Adrenal gland (tissue), 12 donors: ENCODE data around the gene GPR171. TPM values are rescaled to one million over a fixed set of nuclear protein-coding genes. Genes with fewer than 3 reads are reported as not detected.

Source experiments
- DNase-seq, 7 donors: peaks; one replicate each; pipeline ENCODE4 v3.0.0-alpha.2; 2019 to 2020
- H3K27ac ChIP-seq, 5 donors: fragments of 200-600 bp; sonication (generic) in 4 of 5; 1 replicate in 3 of 5; 2 replicates in 2 of 5; pipeline versions ENCODE4 v1.5.1 to v1.8.0; 2016 to 2020; ENCODE audit warnings: mild to moderate bottlenecking in 1 of 5
- H3K27me3 ChIP-seq: fragments of 200-600 bp; 2 replicates; pipeline ENCODE4 v1.8.0; 2021
- H3K36me3 ChIP-seq, 2 donors: fragments of 200-600 bp; replicated peaks in 1 of 2; 1 replicate in 1 of 2; 2 replicates in 1 of 2; pipeline versions ENCODE4 v1.5.1 to v1.8.0; 2018 to 2022
- H3K4me1 ChIP-seq, 2 donors: fragments of 200-600 bp; replicated peaks in 1 of 2; 1 replicate in 1 of 2; 2 replicates in 1 of 2; pipeline versions ENCODE4 v1.5.1 to v1.8.0; 2018 to 2021
- H3K4me3 ChIP-seq, 4 donors: fragments of 200-600 bp; sonication (generic) in 3 of 4; one replicate each; pipeline ENCODE4 v1.5.1; 2016 to 2018
- H3K9me3 ChIP-seq, 3 donors: fragments of 200-600 bp; sonication (generic) in 1 of 3; replicated peaks in 1 of 3; 1 replicate in 2 of 3; 2 replicates in 1 of 3; pipeline versions ENCODE4 v1.5.1 to v1.8.0; 2016 to 2021
- POLR2A ChIP-seq, 2 donors: fragments of 450-650 bp; IDR thresholded peaks; one replicate each; pipeline ENCODE4 v1.6.1; 2017; ENCODE audit warnings: antibody characterized with exemption in 2 of 2, mild to moderate bottlenecking in 2 of 2, moderate library complexity in 1 of 2
- WGBS, 4 donors: extraction: QIAGEN DNeasy Blood & Tissue Kit in 2 of 4; methylation state at CpG; one replicate each; pipeline versions ENCODE4 v1.1.5 to v1.1.7; 2013 to 2017; 5-methylcytosine and 5-hydroxymethylcytosine counted together
- intact Hi-C, 2 donors: fragments of 100-400 bp; cut with DNase I; formaldehyde crosslinking; loops; one replicate each; pipeline versions ENCODE4 v1.14.1 to v1.15.0; 2022 to 2023
- polyA plus RNA-seq, 3 donors: library from polyadenylated mRNA; stranded (reverse); fragments of 200-250 nt in 2 of 3; fragments of 350-450 nt in 1 of 3; fragmentation: Illumina TruSeq in 1 of 3; extraction: RNeasy Lipid Tissue Mini Kit (QIAGEN cat#74804) in 1 of 3; gene quantifications; one replicate each; pipeline ENCODE4 v1.2.3, GENCODE V29; 2013 to 2014
- total RNA-seq, 9 donors: library from RNA; depleted of rRNA in 4 of 9; stranded (reverse); fragments of >200 nt in 4 of 9; fragments of 120-200 nt in 1 of 9; fragmentation: NEBNext Ultra II Directional in 1 of 9; extraction: Animal tissue kit (Norgen Biotek cat#: 25700) in 1 of 9; gene quantifications; one replicate each; pipeline versions ENCODE4 v1.1.0 to v1.2.4, GENCODE V29; 2013 to 2023
- TF ChIP-seq, protein P1 (sequence below), 6 experiments: fragments of 450-650 bp in 4 of 6; fragments of 200-600 bp in 2 of 6; sonication (generic) in 1 of 6; IDR thresholded peaks; 1 replicate in 5 of 6; 2 replicates in 1 of 6; pipeline versions ENCODE4 v1.5.1 to v1.8.0; 2016 to 2021; ENCODE audit warnings: antibody characterized with exemption in 6 of 6, mild to moderate bottlenecking in 2 of 6, moderate library complexity in 1 of 6
- donor health status: healthy with polysubstance abuse.
- donor health status: Bipolar disorder and iron deficiency.
- donor health status: DM: yes; HTN: yes; CAD: no.
- donor health status: DM: no; HTN: no; CAD: no.
- donor health status: DM: no; HTN: no; CAD: no.
- donor health status: DM: yes; HTN: yes; CAD: no.

GPR171 gene
- total and polyA plus RNA-seq, 12 donors, result 0.06 to 2.0 (median 0.49) TPM; not detected in 2

GRCh38 chr3:151183265-151183671, 19.7 kb downstream of the GPR171 start:
- Histone ChIP-seq H3K4me3 (no peak overlapping the region), H3K27ac (no peak overlapping the region), H3K36me3 (no peaks in the 10 kb centered on the region), H3K4me1 (no peaks in the 10 kb centered on the region), H3K27me3 (no peaks in the 10 kb centered on the region), H3K9me3 (no peaks in the 10 kb centered on the region)
- TF ChIP-seq, protein P1, sequence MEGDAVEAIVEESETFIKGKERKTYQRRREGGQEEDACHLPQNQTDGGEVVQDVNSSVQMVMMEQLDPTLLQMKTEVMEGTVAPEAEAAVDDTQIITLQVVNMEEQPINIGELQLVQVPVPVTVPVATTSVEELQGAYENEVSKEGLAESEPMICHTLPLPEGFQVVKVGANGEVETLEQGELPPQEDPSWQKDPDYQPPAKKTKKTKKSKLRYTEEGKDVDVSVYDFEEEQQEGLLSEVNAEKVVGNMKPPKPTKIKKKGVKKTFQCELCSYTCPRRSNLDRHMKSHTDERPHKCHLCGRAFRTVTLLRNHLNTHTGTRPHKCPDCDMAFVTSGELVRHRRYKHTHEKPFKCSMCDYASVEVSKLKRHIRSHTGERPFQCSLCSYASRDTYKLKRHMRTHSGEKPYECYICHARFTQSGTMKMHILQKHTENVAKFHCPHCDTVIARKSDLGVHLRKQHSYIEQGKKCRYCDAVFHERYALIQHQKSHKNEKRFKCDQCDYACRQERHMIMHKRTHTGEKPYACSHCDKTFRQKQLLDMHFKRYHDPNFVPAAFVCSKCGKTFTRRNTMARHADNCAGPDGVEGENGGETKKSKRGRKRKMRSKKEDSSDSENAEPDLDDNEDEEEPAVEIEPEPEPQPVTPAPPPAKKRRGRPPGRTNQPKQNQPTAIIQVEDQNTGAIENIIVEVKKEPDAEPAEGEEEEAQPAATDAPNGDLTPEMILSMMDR (IDR thresholded peaks at IDR 0.05), result no peak
- intact Hi-C loops, result no loop called here
- no peak for DNase-seq
- WGBS, 4 donors, result 79 to 86% (median 81%) methylated on average over 5 of the region's 5 CpGs

DNA sequence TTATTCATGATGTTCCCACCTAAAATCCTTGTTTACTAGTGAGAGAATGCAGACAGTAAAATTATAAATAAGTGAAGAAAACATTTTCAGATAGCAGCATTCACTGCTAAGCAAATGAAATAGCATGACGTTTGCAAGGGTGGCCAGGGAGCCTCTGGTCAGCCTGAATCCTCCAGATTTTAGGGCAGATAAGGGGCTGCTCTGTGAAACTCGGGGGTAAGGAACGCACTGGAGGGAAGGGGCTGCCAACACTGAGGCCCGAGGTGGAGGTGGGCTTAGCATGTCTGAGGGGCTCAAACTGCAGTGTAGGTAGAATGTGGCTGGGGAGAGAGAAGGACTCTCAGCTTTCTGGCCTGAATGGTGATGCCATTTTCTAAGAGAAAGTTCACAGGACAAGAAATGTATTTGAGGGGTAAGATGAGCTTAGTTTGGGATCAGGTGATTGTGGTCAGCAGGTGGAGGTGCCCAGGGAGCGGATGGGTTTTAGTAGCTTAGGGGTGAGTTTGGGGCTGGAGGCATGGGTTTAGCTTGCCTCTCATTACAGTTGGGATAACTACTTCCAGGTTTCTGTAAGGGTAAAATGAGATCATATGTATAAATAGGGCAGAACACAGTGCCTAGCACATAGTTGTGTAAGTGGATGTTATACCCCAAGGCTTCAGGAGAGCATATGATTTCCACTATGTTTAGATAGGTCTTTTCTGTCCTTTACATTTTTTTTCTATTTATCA, 20.5 kb downstream of the GPR171 start:
- Histone ChIP-seq H3K4me3 (no peak overlapping the region), H3K36me3 (no peaks in the 10 kb centered on the region), H3K4me1 (no peaks in the 10 kb centered on the region), H3K27me3 (no peaks in the 10 kb centered on the region), H3K27ac (no peak overlapping the region), H3K9me3 (no peaks in the 10 kb centered on the region)
- 66 to 87% (median 78%) methylated on average over 5 of the region's 5 CpGs for WGBS, 4 donors
- TF ChIP-seq POLR2A (IDR thresholded peaks at IDR 0.05), result no peak
- TF ChIP-seq, protein P1 (IDR thresholded peaks at IDR 0.05), result no peak
- no peak for DNase-seq
- intact Hi-C loops, result no loop called here

- Histone ChIP-seq H3K36me3 (no peaks in the 10 kb centered on the region), H3K4me3 (no peak overlapping the region), H3K4me1 (no peaks in the 10 kb centered on the region), H3K27ac (no peak overlapping the region), H3K9me3 (no peaks in the 10 kb centered on the region), H3K27me3 (no peaks in the 10 kb centered on the region)
- DNase-seq, result no peak
- 77 to 86% (median 81%) methylated on average over 2 of the region's 2 CpGs for WGBS, 4 donors
- intact Hi-C loops, result no loop called here
- TF ChIP-seq, protein P1 (IDR thresholded peaks at IDR 0.05), result no peak
- no peak for TF ChIP-seq POLR2A (IDR thresholded peaks at IDR 0.05)
These were observed 24.7 kb downstream of the GPR171 start for GRCh38 chr3:151178208-151178845.

DNA sequence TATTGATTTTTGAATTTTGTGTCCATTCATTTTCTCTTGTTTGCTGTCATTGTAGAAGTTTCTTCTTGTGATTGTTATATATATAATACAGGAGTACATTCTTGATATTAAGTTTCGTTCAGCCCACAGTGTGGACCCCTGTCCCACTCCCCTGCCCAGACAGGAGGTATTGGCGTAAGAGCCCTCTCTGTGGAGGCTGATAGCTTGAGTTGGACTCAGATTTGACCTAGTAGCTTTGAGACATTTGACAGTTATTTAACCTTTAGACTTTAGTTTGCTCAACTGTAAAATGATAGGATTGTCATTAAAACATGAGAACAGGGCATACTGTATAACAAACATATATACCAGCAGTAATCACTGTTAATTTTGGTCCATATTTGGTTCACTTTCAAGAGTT, 27.1 kb downstream of the GPR171 start:
- intact Hi-C loops, result no loop called here

More for the DNA sequence above, 27.1 kb downstream of the GPR171 start:
- no peak for DNase-seq
- Histone ChIP-seq H3K27ac (no peak overlapping the region), H3K9me3 (no peaks in the 10 kb centered on the region), H3K36me3 (no peaks in the 10 kb centered on the region), H3K27me3 (no peaks in the 10 kb centered on the region), H3K4me3 (no peak overlapping the region), H3K4me1 (no peaks in the 10 kb centered on the region)
- TF ChIP-seq, protein P1 (IDR thresholded peaks at IDR 0.05), result no peak
- no peak for TF ChIP-seq POLR2A (IDR thresholded peaks at IDR 0.05)
- WGBS, 4 donors, result 71 to 100% (median 97%) methylated on average over 2 of the region's 2 CpGs
